ENCODE results near the gene ZNRF2.

ZNRF2 gene

DNA sequence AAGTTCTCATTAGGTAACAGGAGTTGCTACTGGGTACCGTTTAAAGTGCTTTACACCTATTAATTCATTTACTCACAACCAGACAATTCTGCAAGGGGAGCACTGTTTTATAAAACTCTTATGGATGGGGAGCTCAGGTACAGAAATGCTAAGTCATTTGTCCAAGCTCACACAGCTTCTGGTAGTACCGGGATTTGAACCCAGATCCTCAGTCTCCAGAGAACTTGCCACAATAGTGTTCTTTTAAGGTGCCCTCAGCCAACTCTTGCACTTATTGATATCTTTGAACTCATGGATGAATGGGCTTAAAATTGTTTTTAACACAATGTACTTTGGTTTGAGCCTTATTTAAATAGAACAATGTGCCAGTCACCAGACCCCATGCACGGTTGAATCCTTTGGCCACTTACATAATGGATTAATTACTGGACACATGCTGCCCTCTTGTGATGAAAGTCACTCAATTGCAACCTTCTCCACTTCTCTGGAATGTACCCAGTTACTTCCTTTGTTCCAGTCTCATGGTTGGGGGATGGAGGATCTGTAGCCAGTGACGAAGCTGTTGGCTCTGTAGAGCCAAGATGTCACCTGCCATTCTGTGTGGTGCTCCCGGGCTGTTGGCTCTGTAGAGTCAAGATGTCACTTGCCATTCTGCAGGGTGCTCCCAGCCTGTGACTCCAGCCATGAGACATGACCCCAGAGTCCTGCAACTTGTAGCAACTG is 128.5 kb downstream of the ZNRF2 start:
- peak; percentile 59 for DNase-seq (ENCODE audit: low spot score)

DNA sequence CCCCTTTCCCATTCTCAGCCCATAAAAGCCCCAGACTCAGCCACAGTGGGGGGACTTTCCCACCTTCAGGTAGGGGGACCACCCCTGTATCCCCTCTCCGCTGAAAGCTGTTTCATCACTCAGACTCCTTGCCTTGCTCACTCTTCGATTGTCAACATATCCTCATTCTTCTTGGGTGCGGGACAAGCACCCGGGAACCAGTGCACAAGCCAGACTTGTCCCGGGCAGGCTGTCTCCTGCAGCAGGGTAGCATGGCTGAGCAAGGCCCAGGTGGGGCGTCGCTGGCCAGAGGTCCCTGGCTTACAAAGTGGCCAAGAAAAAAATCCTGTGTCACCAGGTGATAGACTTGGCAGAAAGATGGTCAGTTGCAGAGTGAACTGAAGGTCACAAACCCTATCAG is 129.5 kb downstream of the ZNRF2 start:
- DNase-seq (ENCODE audit: low spot score), result no peak

All from iPS-NIHi11 (cell line).